SKM-1 treated with dmso at 0.1 percent for 144 hours (cell line): ENCODE data around the gene SF3A1.
"Not testable (repeated sequence)": the region's sequence is repeated elsewhere in the genome, so short reads cannot be mapped to it uniquely, and the experiment has no call there.

Experiments
- DNase-seq: peaks from one replicate; lab custom pipeline; 2025; ENCODE audit not compliant: unreplicated experiment; lab: John Stamatoyannopoulos, UW

The SF3A1 gene, protein sequence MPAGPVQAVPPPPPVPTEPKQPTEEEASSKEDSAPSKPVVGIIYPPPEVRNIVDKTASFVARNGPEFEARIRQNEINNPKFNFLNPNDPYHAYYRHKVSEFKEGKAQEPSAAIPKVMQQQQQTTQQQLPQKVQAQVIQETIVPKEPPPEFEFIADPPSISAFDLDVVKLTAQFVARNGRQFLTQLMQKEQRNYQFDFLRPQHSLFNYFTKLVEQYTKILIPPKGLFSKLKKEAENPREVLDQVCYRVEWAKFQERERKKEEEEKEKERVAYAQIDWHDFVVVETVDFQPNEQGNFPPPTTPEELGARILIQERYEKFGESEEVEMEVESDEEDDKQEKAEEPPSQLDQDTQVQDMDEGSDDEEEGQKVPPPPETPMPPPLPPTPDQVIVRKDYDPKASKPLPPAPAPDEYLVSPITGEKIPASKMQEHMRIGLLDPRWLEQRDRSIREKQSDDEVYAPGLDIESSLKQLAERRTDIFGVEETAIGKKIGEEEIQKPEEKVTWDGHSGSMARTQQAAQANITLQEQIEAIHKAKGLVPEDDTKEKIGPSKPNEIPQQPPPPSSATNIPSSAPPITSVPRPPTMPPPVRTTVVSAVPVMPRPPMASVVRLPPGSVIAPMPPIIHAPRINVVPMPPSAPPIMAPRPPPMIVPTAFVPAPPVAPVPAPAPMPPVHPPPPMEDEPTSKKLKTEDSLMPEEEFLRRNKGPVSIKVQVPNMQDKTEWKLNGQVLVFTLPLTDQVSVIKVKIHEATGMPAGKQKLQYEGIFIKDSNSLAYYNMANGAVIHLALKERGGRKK

DNA sequence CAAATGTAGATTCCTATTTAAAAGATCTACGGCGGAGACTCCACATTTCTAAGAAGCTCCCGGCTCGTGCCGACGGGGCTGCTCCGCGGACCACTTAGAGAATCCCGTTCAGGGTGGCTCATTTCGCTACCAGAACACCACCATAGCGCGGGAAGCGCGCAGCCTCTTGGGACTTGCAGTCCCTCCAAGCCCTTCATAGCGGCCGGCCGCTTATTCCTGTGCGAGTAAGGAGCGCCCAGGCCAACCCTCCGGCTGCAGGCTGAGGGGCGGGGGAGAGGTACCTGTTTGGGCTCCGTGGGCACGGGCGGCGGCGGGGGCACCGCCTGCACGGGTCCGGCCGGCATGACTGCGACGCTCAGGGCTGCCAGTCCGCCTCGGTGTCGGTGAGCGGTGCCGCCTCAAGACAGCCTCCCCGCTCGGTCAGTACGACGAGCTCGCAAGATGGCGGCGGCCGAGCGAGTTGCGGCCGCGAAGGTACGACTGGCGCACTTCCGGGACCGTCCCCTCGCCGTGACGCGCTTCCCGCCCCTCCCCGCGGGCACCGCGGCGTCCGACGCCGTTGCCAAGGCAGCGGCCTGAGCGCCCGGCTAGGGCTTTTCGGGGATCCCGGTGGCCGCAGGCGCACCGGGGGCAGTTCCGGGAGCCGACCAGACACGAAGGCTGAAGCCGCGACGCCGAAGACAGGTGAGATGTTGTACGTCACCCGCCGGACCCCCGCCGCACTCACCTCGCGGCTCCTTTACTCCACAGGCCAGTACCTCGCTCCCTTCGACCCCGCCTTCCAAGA is at the start of gene SF3A1, which contains the start of gene CCDC157:
Gene SF3A1, minus strand, starts transcription at position 446 of the 787 bp plus-strand sequence. Its CDS starts 102 bp downstream, at position 344.
Gene CCDC157, plus strand, starts transcription at position 559 of the 787 bp plus-strand sequence. CDS start 8,994 bp downstream, outside the sequence.
- DNase-seq: peak; percentile 70

DNA sequence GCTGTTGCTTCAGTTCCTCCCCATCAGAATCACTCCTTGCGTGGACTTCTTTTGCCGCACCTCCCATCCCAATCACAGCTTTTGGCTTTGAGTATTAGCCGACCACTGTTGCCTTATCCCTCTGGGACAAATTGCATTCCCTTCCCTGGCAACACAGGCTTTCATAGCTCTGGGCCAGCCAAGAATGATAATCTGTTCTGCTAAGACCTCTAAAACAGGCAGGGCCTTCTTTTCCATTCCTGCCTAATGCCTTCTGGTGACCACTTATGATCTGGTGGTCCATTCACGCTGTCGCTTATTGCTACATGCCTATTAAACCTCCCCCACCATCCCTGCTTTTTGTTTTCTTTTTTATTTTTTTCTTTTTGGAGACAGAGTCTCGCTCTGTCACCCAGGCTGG is 49.7 kb upstream of the SF3A1 start:
- no peak for DNase-seq

DNA sequence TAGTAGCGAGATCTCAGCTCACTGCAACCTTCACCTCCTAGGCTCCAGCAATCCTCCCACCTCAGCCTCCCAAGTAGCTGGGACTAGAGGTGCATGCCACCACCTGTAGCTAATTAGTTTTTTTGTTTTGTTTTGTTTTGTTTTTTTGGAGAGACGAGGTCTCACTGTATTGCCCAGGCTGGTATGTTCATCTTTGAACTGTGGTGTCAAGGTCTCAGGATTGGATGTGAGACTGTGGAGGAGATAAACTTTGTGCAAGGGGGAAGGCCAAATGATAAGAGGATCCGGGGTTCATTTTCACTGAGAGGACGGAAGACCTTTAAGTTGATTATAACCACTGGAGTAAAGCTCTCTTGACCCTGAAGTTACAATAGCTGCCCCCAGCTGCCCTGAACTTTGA is 49.0 kb upstream of the SF3A1 start:
- no peak for DNase-seq

DNA sequence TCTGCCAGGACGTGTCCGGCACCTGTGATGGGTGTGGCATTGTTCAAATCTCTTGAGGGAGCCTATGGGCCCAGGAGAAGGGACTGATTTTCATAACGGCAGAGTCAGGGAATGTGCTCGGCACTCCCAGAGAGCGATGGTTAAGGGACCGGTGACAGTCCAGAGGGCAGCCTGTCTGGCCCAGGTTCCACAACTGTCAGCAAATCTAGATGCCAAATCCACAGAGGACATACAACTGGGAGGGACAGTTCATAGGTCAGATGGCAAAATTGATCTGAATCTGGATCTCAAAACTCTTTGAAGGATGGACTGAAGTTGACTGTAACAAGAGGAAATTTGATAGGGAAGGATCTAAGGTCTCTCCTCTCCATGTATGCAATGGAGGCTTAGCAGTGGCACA is 47.6 kb upstream of the SF3A1 start:
- no peak for DNase-seq

DNA sequence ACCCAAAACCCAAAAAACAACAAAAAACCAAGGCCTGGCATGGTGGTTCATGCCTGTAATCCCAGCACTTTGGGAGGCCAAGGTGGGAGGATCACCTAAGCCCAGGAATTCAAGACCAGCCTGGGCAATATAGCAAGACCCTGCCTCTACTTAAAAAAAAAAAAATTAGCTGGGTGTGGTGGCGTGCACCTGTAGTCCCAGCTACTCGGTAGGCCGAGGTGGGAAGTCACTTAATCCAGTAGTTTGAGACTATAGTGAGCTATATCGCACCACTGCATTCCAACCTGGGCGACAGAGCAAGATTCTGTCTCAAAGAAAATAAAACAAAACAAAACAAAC is 46.0 kb upstream of the SF3A1 start:
- not testable (repeated sequence) for DNase-seq

DNA sequence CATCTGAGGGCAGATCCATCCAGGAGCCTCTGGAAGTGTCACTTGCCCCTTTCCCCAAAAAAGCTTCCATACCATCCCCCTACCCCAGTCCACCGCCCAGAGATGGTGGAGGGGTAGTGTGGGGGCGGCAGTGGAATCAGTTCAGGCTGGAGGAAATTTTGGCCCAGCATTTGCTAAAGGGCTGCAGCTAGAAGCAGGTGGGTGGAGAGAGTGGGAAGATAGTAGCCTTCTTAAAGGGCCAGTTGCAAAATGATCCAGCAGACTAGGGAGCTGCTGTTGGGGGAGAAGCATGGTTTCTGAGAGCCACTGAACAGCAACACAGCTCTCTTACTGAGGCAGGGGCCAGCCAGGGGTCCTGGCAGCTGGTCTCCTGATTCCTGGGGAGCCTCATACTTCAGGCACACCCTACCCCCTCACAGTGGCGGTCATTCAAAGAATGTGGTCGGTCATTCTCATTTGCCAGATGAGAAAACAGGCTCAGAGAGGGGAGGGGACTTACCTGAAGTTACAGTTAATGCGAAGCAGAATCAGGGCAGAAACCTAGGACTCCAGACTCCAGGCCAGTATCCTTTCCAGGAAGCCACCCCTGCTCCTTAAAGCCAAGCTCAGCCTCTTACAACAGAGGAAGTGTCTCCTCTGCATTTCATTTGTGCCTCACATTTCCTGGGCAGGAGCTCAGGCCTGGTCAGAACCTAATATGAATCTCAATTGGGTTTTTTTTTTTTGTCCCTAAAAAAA is 45.5 kb upstream of the SF3A1 start:
- DNase-seq: no peak

DNA sequence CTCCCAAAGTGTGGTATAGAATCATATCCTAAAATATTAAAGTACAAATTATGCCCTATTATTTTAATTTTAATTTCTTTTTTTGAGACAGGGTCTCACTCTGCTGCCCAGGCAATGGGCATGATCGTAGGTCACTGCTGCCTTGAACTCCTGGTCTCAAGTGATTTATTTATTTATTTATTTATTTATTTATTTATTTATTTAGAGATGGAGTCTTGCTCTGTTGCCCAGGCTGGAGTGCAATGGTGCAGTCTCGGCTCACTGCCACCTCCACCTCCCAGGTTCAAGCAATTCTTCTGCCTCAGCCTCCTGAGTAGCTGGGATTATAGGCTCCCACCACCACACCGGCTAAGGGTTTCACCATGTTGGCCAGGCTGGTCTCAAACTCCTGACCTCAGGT is 44.3 kb upstream of the SF3A1 start:
- DNase-seq: not testable (repeated sequence)

DNA sequence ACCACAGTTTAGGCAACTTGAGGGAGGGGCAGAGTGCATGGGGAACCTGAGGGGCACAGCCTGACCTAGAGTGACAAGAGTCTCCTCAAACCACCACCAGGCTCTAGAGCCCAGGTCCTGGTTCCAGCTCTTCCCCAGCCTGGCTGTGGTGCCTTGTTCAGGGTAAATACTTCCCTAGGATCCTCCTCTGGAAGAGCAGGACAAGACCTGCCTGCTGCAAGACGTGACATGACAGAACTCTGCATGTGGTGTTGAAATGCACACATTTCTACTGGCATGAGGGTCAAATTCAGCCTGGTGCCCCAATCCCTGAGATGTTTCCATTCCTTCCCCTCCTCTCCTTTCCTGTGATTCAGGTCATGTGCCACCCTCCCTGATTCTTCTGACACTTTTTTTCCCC is 43.5 kb upstream of the SF3A1 start:
- DNase-seq: no peak

DNA sequence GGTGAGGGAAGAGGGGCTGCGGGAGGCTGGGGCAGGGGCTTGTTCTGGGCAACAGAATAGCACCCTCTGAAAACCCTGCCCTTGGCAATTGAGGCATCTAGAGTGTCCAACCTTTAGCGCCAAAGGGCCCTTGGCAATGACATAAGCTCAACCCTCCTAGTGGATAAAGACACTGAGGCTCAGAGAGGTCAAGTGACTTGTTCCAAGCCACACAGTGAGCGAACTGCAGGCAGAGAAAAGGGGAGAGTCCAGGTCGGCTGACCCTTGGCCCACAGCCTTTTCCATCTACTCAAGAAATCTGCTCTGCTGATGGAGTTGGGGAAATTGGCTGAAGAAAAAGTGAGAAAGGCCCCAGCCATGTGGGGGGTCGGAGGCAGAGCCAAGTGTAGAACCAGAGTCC is 43.0 kb upstream of the SF3A1 start:
- DNase-seq: no peak

DNA sequence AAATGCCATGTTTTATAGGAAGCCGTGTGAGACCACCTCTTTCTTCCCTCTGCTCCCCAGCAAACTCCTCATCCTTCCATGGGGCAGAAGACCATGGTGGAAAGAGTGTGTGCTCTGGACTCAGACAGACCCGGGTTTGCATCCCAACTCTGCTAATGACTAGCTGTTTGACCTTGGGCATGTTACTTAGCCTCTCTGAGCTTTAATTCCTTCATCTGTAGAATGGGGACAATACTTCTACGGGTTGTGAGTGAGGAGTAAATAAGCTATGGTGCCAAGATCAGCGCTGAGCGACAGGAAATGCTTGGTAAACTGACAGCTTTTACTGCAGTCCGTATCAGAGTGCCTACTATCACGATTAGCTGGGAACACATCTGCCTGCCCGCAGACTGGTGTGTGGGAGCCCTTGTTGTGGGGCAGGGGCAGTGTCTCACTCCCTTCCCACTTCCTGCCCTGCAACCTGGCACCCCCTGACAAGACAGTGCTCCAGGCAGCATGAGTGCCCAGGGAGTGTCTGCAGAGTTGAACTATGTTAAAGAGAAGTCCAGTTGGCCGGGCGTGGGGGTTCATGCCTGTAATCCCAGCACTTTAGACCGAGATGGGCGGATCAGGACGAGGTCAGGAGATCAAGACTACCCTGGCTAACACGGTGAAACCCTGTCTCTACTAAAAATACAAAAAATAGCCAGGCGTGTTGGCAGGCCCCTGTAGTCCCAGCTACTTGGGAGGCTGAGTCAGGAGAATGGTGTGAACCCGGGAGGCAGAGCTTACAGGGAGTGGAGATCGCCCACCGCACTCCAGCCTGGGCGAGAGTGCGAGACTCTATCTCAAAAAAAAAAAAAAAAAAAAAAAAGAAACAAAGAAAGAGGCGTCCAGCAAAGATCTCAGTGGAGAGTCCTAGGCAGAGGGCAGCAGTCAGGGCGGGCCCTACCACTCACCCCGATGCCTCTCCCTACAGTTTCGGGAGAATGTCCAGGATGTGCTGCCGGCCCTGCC is 42.3 kb upstream of the SF3A1 start:
- DNase-seq: no peak

DNA sequence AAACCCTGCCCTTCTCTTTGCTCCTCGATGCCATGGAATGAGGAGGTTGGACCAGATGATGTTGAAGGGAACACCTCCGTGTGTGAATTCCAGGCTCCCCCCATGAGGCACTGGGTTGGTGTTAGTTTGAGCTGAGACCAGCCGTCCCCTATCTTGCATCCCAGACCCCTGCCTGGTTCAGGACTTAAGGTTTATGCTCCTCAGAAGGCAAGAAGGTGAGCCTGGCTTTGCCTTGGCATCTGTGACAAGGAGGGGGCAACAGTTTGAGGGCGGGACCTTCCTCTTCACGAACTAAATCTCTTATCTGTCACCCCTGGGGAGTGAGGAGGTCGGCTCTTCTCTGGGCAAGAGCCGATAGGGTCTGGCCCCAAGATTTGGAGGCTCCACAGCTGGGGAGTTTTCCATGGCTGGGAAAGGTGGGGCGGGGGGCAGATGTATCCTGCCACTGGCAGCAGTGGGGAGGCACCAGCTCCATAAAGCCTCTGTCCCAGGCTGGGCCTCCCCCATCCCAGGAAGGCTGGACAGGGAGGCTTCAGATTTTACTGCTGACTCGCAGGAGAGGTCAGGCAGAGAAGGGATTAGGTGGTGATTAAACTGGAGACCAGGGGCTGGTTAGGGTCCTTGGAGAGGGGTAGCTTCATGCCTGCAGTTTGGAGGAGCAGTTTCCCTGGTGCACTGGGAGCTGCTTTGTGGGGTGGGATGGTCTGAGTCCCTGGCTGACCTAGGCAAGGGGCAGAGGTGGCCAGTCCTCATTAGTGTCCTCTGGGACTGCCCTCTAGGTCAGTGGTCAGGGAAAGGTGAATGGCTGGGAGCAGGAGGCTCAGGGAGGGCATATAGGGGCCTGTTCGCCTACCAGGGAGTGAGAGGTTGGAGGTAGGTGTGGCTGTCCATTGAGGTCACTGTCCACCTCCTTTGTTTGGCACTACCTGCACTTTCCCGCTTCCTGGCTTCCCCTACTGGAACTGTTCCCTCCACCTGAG is 41.3 kb upstream of the SF3A1 start:
- DNase-seq: no peak

DNA sequence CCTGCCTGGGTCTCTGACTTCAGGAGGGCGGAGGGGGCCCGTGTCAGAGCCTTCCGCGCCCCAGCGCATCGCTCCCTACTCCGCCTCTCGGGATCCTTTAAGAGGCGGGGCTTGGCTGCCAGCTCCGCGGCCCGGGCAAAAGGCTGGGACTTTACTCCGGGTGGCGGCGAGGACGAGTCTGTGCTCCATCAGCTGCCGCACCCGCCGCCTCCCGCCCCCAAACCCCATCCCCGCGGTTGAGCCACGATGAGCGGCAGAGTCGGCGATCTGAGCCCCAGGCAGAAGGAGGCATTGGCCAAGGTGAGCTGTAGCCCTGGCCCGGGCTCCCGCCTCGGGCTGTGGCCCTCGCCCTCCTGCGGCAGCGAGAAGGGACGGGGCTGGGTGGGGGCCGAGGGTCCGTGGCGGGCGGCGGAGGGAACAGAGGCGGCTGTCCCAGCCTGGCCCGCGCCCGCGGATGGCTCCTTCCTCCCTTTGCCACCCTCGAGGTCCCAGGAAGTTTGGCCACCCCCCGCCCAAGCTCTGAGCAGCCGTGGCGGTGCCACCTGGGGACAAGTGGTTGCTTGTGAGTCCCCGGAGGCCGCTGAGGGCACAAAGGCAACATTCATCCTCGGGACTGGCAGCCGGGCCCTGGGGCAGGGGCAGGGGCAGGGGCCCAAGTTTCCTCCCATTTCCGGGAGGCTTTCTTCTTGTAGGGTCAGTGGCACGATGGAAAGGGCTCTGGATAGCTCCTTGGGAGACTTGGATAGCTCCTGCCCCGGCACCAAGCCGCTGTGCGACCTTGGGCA is 40.4 kb upstream of the SF3A1 start, which contains the start of gene SEC14L2:
Gene SEC14L2, plus strand, starts transcription at position 148 of the 785 bp plus-strand sequence. Its CDS starts 99 bp downstream, at position 247.
- DNase-seq: no peak

DNA sequence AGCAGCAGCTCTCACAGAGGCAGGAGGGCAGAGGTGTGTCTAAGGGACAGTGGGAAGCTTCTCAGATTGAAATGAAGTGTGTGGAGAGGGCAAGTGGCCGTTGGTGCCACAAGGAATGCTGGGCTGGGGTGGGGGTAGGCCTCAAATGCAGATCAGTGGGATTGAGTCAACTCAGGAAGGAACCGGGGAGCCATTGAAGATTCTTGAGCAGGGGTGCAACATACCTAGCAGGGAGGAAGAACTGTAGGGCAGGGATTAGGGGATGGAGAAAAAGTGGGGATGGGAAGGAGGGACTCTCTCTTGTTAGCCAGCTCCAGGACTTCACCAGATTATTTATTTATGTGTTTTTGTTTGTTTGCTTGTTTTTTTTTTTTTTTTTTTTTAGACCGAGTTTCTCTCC is 37.2 kb upstream of the SF3A1 start:
- DNase-seq: no peak

DNA sequence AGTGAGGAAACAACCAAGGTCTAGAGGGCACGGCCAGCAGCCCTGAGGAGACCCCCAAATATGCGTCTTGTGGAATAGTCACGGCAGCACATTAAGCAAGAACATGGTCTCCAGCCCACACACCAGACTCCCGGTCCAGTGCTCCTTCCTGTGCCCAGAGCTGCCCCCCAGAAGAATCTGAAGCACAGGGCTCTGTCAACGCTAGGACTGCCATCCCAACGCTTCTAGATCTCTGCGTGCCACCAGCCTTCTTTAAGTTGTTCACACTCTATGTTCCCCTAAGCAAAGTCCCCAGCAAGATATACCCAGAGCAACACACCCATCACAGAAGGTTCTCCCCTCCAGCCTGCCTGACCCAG is 36.6 kb upstream of the SF3A1 start:
- DNase-seq: no peak

DNA sequence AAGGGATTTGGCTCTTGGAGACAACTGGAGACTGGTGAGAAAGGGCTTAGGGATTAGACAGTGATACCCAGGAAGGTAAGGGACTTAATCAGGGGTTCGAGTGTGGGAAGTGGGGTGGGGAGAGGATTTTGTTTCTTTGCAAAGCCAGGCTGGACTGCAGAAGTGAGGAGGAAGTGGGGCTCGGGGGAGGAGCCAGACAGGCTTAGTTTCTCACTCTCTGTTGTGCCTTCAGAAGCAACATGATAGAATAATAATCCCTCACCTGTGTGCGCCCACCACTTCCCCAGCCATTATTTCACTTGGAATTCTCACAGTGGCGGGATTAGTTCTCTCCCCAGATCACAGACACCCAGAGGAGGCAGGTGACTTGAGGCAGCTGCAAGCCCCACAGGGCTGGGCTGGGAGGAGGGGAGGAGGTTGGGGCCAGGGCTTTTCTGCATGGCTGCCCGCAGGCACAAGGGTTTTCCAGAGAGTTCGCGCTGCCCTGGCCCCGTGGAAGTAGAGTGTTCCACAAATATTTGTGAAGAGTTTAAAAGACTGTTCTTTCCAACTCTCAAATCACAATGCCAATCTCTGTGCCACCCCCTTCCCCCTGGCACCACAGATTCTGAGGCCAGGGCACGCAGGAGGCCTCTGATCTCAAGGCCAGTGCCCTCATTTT is 36.1 kb upstream of the SF3A1 start:
- DNase-seq: no peak

DNA sequence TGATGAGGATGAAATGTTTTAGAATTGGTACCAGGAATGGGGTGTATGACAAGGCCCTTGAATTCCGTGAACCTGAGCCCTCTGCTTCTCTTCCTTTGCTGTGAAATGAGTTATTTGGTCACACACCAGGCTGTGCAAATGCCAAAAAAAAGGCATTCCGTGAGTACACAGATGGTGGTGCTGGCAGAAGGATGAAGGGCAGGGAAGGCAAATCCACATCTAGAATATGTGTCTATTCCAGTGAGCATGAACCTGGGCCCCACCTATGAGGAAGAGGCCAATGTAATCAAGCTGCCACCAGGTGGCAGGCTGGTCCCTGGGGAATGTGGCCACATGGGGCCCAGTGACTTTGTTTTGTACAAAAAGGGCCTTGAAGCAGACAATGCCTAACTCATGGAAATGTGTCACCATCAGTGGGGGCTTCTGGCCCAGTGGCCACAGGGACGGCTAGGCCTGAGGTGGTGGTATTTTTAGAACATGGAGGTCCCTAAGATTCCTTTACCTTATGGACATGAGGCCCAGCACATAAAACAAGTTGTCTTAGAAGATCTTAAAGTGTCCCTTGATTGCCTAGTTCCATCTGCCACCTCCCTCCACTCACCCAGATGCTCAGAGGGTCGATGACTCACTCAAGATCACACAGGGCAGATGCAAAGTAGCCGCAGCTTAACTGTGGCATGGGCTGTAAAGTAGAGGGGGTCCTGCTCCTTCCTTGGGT is 34.4 kb upstream of the SF3A1 start:
- peak; percentile 59 for DNase-seq
